Mucosa of rectum (tissue), 2 donors: ENCODE measurements around the gene C6orf163.

Source experiments
- H3K27ac ChIP-seq, 2 donors: one replicate each; pipeline ENCODE4 v1.7.0; 2013; ENCODE audit warnings: inconsistent platforms in 2 of 2, low read depth in 2 of 2, low read length in 2 of 2
- H3K27me3 ChIP-seq, 2 donors: one replicate each; pipeline ENCODE4 v1.7.0; 2013; ENCODE audit warnings: low read length in 2 of 2; ENCODE audit not compliant: control insufficient read depth in 2 of 2, insufficient read depth in 2 of 2
- H3K36me3 ChIP-seq, 2 donors: one replicate each; pipeline ENCODE4 v1.7.0; 2013; ENCODE audit warnings: low read length in 2 of 2; ENCODE audit not compliant: control insufficient read depth in 2 of 2, insufficient read depth in 2 of 2
- H3K4me1 ChIP-seq, 2 donors: one replicate each; pipeline ENCODE4 v1.7.0; 2013; ENCODE audit warnings: low read length in 2 of 2, mild to moderate bottlenecking in 1 of 2; ENCODE audit not compliant: control insufficient read depth in 2 of 2, insufficient read depth in 2 of 2
- H3K4me3 ChIP-seq, 2 donors: one replicate each; pipeline ENCODE4 v1.7.0; 2013; ENCODE audit warnings: low read length in 2 of 2
- H3K9ac ChIP-seq, 2 donors: one replicate each; pipeline ENCODE4 v1.7.0; 2013; ENCODE audit warnings: low read length in 2 of 2, low read depth in 1 of 2, mild to moderate bottlenecking in 1 of 2
- H3K9me3 ChIP-seq, 2 donors: one replicate each; pipeline ENCODE4 v1.7.0; 2013; ENCODE audit warnings: low read length in 2 of 2; ENCODE audit not compliant: control insufficient read depth in 2 of 2
- donor health status: healthy.
- donor health status: Normal muscosa, but diverticular disease.

The C6orf163 gene

GRCh38 chr6:87333033-87333432 lies 11.6 kb upstream of the C6orf163 start:
- no peak overlapping the region for H3K9ac ChIP-seq
- no peaks in the 10 kb centered on the region for H3K36me3 ChIP-seq
- H3K4me1 ChIP-seq, result no peaks in the 10 kb centered on the region
- H3K27me3 ChIP-seq, result no peaks in the 10 kb centered on the region
- H3K27ac ChIP-seq, result no peak overlapping the region
- H3K9me3 ChIP-seq, result no peaks in the 10 kb centered on the region
- no peak overlapping the region for H3K4me3 ChIP-seq

GRCh38 chr6:87333591-87334181 lies 10.9 kb upstream of the C6orf163 start:
- Histone ChIP-seq H3K27me3 (no peaks in the 10 kb centered on the region), H3K36me3 (no peaks in the 10 kb centered on the region), H3K4me3 (no peak overlapping the region), H3K9me3 (no peaks in the 10 kb centered on the region), H3K9ac (no peak overlapping the region), H3K4me1 (no peaks in the 10 kb centered on the region), H3K27ac (no peak overlapping the region)

- Histone ChIP-seq H3K4me1 (no peaks in the 10 kb centered on the region), H3K27ac (no peak overlapping the region), H3K4me3 (no peak overlapping the region)
These were observed 9.9 kb upstream of the C6orf163 start for GRCh38 chr6:87334683-87335082.

GRCh38 chr6:87336367-87336766 lies 8.2 kb upstream of the C6orf163 start:
- Histone ChIP-seq H3K4me3 (no peak overlapping the region), H3K27me3 (no peaks in the 10 kb centered on the region), H3K9ac (no peak overlapping the region), H3K27ac (no peak overlapping the region), H3K9me3 (no peaks in the 10 kb centered on the region), H3K36me3 (peaks cover 0 to 3% of the 10 kb centered on the region in 2 donors), H3K4me1 (no peaks in the 10 kb centered on the region)

More at GRCh38 chr6:87334683-87335082, 9.9 kb upstream of the C6orf163 start:
- H3K27me3 ChIP-seq, result no peaks in the 10 kb centered on the region
- no peaks in the 10 kb centered on the region for H3K36me3 ChIP-seq
- no peak overlapping the region for H3K9ac ChIP-seq
- no peaks in the 10 kb centered on the region for H3K9me3 ChIP-seq

GRCh38 chr6:87340230-87340629 lies 4.4 kb upstream of the C6orf163 start:
- no peak overlapping the region for H3K9ac ChIP-seq
- H3K4me3 ChIP-seq, result no peak overlapping the region
- H3K36me3 ChIP-seq, result peaks cover 0 to 3% of the 10 kb centered on the region in 2 donors
- H3K27ac ChIP-seq, result no peak overlapping the region
- no peaks in the 10 kb centered on the region for H3K4me1 ChIP-seq
- no peaks in the 10 kb centered on the region for H3K9me3 ChIP-seq
- H3K27me3 ChIP-seq, result no peaks in the 10 kb centered on the region

GRCh38 chr6:87341158-87341557 lies 3.5 kb upstream of the C6orf163 start:
- Histone ChIP-seq H3K36me3 (peaks cover 0 to 3% of the 10 kb centered on the region in 2 donors), H3K27ac (no peak overlapping the region), H3K27me3 (no peaks in the 10 kb centered on the region), H3K9me3 (no peaks in the 10 kb centered on the region), H3K4me1 (no peaks in the 10 kb centered on the region), H3K9ac (no peak overlapping the region), H3K4me3 (no peak overlapping the region)

- peaks cover 0 to 3% of the 10 kb centered on the region in 2 donors for H3K36me3 ChIP-seq
- H3K27ac ChIP-seq, result no peak overlapping the region
- no peaks in the 10 kb centered on the region for H3K4me1 ChIP-seq
- H3K9ac ChIP-seq, result no peak overlapping the region
- H3K9me3 ChIP-seq, result no peaks in the 10 kb centered on the region
- H3K4me3 ChIP-seq, result no peak overlapping the region
- H3K27me3 ChIP-seq, result no peaks in the 10 kb centered on the region
These were observed 2.7 kb upstream of the C6orf163 start for GRCh38 chr6:87341899-87342298.

GRCh38 chr6:87342829-87343228 lies 1.8 kb upstream of the C6orf163 start:
- no peaks in the 10 kb centered on the region for H3K27me3 ChIP-seq
- H3K9me3 ChIP-seq, result no peaks in the 10 kb centered on the region
- no peaks in the 10 kb centered on the region for H3K4me1 ChIP-seq
- no peak overlapping the region for H3K27ac ChIP-seq
- no peak overlapping the region for H3K4me3 ChIP-seq
- peaks cover 0 to 3% of the 10 kb centered on the region in 2 donors for H3K36me3 ChIP-seq
- H3K9ac ChIP-seq, result no peak overlapping the region

- H3K9me3 ChIP-seq, result no peaks in the 10 kb centered on the region
- no peak overlapping the region for H3K4me3 ChIP-seq
- no peak overlapping the region for H3K27ac ChIP-seq
- no peaks in the 10 kb centered on the region for H3K36me3 ChIP-seq
- H3K4me1 ChIP-seq, result no peaks in the 10 kb centered on the region
- H3K9ac ChIP-seq, result no peak overlapping the region
- H3K27me3 ChIP-seq, result no peaks in the 10 kb centered on the region
These were observed 2.1 kb downstream of the C6orf163 start for GRCh38 chr6:87346700-87347099.

GRCh38 chr6:87349896-87350295 lies 5.3 kb downstream of the C6orf163 start:
- Histone ChIP-seq H3K27me3 (no peaks in the 10 kb centered on the region), H3K27ac (no peak overlapping the region), H3K4me3 (no peak overlapping the region), H3K9ac (no peak overlapping the region), H3K9me3 (no peaks in the 10 kb centered on the region), H3K36me3 (no peaks in the 10 kb centered on the region), H3K4me1 (no peaks in the 10 kb centered on the region)

GRCh38 chr6:87350516-87350915 lies 5.9 kb downstream of the C6orf163 start:
- Histone ChIP-seq H3K4me1 (no peaks in the 10 kb centered on the region), H3K9me3 (no peaks in the 10 kb centered on the region), H3K9ac (no peak overlapping the region), H3K27me3 (no peaks in the 10 kb centered on the region), H3K4me3 (no peak overlapping the region), H3K36me3 (no peaks in the 10 kb centered on the region), H3K27ac (no peak overlapping the region)
